Stimulated activated CD4-positive, alpha-beta T cell treated with anti-CD3 and anti-CD28 coated beads, Interleukin-1b, Interleukin-23, amount 100 ng/mL, for 4 hours (primary cell): ENCODE measurements around the gene PXDC1.
A peak's percentile ranks its signal among the peaks of the same experiment; 100 is the strongest.

Experiments
- DNase-seq, 2 donors: peaks; one replicate each; pipeline ENCODE4 v3.0.0-alpha.2; 2020; ENCODE audit warnings: low read depth in 2 of 2

The PXDC1 gene

DNA sequence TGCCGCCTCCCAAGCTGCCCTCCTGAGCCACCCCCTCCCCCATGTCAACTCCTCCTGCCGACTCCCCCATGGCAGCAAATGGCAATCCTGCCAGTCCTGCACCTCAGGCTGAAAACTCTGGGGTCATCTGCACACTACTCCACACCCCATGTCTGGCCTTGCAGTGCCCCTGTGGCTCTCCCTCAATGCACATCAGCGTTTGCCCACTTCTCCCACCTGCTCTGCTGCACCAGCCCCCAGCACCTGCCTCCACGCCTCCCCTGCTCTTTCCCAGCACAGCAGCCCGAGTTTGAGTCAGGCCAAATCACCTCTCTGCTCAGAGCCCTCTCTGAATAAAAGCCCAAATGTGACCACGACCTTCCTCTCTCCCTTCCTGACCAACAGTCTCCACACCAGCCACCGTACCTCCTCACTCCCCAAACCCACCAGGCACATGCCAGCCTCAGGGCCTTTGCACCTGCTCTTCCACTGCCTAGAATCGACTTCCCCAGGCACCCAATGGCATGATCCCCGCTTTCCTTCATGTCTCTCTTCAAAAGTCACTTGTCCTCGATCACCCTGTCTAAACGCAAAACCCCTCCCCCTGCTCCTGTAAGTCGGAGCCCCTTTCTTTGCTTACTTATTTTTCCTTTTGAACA is 4.3 kb downstream of the PXDC1 start:
- DNase-seq = no peak

DNA sequence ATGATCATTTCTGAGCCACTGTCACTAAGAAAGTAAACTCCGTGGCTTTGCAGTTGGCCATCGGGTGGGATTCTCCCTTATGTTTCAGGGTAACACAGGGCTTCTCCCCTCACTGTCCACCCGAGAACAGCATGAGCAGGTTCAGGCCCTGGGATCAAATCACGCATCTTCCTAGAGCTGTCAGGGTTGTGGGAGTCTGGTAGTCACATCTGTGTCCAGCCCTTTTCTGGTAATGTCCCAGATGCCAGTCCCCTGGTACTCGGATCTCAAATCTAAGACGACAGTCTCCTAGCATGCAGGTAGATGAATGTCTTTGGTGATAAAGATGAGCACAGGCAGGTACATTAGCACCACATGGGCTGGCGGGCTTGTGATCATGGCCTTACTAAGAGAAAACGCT is 4.8 kb downstream of the PXDC1 start:
- no peak for DNase-seq

DNA sequence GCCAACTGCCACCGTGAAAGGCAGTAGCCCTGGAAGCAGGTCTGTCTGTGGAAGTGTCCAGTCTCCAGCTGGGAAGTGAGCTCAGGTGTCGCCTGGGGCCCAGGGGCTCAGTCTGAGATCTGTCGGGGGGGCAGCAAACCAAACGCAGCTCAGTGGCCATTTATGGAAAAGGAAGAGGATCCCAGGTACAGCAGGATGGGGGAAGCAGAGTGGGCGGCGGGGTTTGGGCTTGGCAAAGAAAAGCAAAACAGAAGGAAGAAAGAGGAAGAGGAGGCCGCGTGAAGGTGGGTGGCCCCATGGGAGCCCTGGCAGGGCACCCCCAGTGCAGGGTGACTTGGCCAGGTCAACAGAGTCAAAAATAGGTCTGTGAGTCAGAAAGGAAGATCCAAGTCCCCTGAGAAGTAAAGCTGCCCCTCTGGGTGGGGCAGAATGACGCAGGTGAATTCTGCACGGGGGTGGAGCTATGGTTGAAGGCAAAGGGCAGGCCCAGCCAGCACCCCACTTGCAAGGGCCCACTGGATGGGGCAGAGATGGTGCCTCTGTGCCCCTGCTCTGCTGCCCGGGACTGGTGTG is 5.3 kb downstream of the PXDC1 start:
- no peak for DNase-seq

DNA sequence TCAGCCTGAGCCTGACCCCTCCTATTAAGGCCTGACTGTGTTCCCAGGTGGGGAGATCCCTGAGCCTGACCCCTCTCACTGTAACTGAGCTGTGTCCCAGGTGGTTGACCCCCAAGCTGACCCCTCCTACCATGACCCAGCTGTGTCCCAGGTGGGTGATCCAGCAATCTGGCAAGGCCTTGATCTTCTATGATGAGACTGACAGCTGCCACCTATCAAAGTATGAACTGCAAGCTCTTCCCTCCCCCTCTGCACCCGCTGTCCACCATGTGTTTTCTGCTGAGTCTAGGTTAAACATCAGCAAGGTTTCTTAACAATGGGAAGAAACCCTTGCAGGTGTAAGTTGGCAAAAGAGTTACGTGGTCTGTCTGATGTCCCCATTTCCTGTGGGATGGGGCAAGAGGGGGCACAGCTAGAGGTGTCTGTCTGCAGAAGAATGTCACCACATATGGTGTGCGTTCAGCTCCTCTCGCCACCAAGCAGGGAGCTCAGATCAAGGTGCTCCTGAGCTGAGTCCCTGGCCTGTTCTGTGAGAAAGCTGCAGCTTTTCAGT is 5.9 kb downstream of the PXDC1 start:
- DNase-seq = no peak

DNA sequence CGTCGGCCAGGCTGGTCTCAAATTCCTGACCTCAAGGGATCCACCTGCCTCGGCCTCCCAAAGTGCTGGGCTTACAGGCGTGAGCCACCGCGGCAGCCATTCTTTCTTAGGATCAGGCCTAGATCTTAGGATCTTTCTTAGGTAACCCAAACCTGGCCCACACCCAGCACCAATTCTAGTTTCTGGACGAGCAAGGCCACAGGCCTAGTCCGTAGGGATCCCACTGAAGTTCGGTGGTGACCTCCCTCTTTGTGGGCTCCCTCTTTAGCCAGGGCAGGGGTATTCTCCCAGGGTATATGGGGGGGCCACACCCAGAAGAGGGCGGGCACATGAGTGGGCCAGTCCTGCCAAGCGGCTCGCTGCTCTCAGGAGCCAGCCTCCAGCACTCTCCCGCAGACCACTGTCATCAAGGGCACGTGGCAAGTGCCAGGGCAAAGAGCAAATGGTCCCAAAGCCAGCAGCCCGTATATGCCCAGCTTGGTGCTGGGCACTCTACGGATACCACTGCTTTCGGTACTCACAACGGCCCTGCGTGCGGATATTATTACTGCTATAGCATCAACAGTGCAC is 6.5 kb downstream of the PXDC1 start:
- DNase-seq = no peak

DNA sequence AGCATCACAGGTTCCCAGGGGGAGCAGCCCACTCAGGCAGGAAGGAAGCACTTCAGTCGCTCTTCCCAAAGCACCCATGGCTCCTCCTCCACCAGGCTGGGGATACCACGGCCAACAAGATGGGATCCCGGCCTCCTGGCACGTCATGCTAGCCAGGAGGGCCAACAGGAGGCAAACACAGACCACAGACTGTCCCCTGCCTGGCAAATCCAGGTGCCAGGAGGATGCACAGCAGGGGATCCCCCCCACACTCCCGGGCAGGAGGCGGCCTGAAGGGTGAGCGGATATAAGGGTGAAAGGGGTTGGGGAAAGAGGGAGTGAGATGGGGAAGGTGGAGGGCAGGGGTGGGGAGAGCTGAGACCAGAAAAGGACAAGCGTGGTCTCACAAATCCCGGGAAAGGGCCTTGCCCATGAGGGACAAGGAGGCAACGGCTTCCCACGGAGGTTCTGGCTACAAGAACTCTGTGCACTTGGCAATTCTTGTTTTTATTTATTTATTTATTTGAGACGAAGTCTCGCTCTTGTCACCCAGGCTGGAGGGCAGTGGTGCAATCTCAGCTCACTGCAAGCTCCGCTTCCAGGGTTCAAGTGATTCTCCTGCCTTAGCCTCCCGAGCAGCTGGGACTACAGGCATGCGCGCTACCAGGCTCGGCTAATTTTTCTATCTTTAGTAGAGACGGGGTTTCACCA is 7.2 kb downstream of the PXDC1 start:
- no peak for DNase-seq

DNA sequence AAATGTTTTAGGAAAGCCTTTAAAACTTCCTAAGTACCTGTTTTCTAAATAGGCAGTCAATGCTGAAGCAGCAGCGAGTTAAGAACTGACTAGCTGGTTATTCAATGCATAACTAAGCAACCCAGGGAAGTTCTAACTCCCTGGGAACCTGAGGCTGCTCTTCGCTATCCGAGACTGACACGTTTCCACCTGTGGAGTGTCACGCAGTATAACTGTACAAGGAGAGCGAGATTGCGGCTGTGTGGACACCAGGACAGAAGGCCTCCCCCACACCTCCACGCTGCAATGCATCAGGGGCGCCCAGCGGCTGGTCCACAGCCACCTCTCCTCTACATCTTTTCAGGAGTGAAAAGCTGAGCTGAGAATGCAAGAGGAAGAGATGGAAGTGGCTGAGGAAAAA is 8.0 kb downstream of the PXDC1 start:
- DNase-seq = no peak

DNA sequence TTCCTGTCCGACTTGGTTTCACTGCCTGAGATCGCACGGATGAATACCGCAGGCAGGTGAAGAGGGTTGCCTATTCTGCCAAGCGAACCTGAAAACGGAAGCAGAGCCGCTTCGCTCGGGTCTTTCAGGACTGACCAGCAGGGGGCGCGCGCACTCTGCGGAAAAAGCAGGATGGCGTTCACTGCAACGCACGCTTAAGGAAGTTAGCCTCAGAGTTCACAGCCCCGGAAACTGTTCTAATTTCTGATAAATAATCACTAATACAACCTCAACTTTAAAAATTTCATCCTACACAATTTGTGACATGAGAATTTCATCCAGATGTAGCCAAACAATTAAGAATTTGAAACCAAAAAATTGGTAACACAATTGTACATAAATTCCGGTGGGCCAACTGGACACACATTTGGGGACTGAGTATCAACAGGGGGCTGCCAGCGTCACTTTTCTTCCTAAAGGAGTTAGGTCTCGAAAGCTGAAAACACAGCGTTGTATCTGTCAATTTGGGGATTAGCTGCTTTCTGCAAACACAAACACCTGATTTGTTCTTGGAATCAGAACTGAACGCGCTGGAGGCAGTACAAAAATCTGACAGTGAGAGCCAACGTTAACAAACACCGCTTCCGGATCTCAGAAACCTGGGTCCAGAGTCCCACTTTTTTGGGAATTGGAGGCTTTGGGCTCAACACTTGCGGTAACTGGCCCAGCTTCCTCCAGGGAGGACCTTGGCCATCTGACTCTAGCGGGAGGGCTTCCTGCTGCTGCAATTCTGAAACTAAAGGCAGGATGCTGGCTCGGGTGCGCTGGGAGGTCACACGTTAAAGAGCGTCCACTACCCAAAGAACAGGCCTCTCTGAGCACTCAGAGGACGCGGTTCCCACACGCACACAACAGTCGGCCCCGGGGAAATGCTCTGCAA is 8.8 kb downstream of the PXDC1 start:
- DNase-seq = peak; percentile 93 to 94

DNA sequence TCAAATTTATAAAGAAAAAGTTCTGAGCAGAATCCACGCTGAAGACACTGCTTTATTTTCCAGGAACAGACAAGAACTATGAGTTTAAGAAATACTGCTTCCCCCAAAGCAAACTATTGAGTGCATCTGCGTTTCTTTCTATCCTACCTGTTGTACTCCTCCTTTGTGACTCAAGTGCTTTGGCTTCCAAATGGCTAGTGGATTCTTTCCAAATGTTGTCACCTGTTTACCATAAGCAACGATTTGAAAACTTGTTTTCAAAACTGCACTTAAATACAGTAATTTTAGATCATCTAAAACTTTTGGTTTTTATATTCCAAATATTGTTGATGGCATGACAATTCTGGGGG is 9.5 kb downstream of the PXDC1 start:
- no peak for DNase-seq

DNA sequence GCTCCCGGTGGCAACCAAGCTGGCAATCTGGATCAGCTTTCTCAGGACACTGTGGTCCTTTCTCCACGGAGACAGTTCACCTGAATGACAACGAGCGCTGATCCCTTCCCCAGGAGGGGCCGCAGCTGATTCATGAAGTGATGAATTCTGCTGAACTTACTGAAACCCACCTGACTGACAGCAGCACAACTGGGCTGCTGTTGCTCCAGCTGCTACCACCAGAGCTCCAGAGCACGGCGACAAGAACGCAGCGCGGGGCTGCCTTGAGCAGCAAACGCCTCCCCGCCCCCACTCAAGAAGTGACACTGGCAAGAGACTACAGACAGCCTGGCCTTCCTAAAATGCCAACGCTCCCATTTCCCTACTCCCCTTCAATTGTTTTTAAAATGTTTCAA is 10.0 kb downstream of the PXDC1 start:
- no peak for DNase-seq

DNA sequence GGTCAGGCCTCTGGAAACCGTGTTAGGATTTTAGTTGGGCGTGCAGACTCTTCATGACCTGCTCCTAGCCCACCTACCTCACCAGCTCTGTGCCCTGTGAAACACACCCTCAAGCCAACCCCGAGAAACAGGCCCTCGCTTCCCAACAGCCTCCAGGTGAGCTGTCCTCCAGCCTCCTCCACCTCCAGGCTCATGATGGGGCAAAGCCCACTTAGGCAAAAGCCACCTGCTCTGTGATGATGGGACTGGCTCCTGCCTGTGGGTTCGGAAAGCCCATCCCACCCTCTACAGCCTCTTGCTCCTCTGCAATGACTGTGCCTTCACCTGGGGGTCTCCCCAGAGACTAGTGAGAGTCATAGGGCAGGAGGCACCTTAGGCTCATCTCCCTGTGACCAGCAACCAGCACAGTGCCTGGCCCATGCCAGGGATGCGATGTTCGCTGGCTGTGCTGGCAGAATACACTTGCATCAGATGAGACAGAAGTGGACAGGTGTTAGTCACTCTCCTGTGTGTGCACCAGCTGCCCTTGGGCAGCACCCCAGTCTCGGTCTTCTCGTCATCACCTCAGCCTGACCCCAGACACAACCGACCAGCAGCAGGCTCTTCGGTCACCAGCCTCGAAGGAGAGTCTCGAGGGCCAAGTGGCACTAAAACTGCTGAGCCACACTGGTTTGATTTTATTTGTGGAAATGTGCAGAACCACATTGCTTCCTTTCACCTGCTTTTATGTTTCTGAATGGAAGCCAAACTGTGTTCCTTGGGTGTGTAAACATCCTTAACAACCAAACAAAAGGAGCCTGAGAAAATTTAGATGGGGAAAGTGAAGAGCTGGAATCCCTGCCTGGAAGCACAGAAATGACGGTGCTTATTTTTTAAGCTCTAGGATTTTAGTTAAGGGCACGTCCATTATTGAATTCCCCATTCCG is 10.7 kb downstream of the PXDC1 start:
- DNase-seq = no peak

DNA sequence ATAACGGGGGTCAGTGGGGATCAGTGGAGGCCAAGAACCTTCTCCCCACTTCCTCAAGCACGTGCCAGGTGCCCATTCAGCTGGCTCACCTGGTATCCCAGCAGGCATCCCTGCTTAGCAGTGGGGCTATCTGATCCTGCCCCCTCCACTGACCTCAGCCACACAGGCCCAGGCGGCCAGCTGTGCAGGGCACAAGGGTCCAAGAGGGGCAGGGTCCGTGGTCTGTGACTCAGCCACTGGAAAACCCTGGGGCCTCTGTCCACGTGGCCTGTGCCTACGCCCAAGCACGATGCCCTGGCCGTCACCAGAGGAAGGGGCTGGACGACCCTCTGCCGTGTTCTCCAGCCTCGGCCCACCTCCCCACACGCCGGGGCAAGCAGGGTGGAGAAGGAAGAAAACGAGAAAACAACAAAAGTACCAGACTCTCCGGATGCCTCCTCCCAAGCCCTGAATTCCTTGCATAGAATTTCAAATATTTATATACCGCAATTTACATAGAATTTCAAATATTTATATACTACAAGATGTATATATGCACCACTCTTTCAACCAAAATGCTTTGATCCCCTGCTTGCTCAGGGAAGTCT is 12.1 kb downstream of the PXDC1 start:
- DNase-seq = no peak

DNA sequence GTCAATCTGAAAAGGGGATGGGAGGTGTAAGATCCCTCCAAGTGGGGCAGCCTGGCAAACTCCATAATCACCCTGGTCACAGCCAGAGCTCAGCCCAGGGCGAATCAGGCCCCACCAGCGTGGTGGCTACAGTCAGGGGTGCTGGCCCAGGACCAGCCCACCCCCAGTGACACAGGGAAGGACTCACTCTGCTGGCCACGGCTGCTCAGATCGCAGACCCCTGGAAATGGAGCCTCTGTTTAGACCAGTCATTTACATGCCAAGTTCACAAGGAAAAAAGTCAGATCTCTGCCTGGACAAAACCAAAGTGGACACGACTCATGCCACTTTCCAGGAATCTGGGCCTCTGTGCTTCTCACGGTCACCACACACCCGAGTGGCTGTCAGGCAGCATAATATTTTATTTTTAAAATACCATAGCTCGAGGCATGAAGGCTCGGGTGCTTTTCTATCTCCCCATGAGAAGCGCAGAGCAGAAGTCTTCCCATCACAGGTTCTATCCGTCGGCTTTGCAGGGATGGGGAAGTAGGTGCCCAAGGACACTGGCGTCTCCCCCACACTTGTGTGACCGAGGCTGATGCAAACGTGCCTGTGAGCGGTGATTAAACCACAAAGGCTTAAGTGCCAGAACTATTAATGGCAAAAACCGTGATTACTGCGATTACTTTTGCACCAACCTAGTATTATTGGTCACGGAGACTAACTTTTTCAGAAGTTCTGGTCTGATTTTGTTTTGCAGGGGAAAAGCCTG is 13.0 kb downstream of the PXDC1 start:
- DNase-seq = no peak

DNA sequence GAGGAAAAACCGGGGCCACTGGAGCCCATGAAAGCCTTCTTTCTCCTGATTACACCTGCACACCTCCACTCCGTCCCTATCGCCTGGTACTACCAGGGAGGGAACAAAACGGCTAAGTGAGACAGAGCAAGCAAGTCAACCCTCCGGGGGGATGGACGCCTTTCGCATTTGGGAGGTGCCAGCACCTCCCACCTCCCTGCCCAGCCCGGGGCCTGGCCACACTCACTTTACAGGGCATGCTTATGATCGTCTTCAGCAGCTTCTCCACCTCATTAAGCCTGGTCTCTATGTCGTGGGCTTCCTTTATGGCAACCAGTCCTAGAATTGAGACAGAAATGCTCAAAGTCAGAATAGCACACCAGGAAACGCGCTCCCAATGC is 13.7 kb downstream of the PXDC1 start:
- no peak for DNase-seq

DNA sequence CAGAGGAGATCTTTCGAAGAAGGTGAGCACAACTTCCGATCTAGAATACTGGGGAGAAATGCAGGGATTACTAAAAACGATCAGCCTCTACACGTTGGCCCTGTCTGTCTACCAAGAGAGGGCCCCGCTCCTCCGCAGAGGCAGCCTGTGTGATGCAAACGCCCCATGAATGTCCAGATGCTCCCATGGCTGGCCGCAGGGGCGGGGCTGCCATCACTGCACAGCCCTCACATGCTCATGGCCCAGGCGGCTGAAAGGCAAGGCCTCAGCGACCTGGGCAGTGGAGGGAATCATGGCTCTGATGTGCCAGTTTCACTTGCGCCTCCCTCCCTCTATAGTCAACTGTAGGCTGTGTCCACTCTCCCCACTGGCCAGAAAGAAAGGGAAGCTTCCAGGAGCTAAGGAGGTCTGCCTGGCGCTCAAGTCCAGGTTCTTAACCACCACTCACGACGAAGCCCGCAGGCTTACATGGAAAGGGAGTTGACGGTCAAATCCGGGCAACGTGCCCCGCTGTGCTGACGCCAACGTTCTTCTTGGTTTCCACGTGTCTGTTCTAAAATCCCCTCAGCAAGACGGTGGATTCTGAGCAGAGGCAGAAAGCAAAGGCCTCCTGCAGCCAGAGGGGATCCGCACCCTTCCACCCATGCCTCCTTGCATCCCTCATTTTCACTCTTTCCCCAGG is 14.2 kb downstream of the PXDC1 start:
- DNase-seq = no peak

DNA sequence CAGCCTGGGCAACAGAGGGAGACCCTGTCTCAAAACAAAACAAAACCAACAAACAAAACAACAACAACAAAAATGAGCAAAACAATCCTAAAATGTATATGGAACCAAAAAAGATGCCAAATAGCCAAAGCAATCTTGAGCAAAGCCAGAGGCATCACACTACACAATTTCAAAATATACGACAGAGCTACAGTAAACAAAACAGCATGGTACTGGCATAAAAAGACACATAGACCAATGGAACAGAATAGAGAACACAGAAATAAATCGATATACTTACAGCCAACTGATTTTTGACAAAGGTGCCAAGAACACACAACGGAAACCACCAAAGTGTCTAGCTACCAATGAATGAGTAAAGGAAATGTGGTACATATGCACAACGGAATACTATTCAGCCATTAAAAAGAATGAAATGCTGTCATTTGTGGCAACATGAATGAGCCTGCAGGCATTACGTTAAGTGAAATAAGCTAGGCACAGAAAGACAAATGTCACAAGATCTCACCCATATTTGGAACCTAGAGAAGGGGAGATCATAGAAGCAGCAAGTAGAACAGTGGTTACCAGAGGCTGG is 16.4 kb downstream of the PXDC1 start:
- DNase-seq = no peak

DNA sequence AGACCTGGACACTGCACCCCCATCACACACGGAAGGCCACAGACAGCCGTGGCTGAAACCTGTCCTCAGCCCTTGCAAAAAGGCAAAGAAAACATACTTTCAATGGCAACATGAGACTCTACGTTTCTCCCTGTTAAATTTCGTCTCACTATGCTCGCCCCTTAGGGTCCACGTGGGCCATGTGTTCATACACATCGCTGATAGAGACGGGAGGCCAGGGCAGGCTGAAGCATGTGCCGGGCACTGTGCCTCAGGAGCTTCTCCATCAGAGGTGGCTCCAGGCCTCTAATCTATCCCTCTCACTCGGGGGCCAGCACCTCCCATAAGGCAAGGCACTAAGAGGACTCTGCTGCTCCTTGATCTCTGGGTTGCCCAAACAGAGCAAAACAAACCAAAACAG is 17.5 kb downstream of the PXDC1 start:
- no peak for DNase-seq

DNA sequence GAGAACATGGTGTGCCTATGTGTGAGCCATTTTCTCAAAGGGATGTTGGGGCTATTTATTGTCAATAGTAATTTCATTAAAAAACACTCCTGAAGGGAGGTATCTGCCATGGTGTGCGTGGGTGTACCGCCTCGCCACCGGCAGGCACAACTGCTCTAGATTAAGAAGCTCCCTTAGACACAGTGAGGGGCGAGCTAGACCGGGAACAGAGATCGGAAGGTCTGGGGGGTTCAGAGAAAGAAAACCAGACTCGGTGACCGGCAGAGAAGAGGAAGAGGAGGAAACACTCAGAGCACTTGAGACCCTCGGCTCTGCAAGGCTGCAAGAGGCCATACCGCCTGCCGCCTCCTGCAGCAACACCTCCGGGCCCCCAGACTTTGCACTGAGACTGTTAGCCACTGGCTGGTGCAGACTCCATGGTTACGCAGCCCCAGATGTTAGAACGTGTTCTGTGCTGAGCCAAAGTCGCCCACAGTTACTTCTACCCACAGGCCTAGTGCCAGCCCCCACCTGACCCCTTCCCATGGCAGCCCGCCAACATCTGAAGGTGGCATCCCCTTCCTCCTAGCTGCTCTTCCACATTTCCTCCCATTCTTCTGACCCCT is 18.1 kb downstream of the PXDC1 start:
- DNase-seq = no peak
